GM21825 (cell line): ENCODE results near the gene RNF114.

ENCODE experiments used
- ATAC-seq: cut with Tn5 transposase; IDR thresholded peaks from one replicate; pipeline ENCODE4 v1.9.1; 2021; ENCODE audit warnings: mild to moderate bottlenecking, moderate library complexity; ENCODE audit not compliant: unreplicated experiment

The RNF114 gene

GRCh38 chr20:49901588-49901987 lies 34.6 kb upstream of the RNF114 start:
- ATAC-seq, result no peak

GRCh38 chr20:49904440-49905214 lies 31.6 kb upstream of the RNF114 start:
- ATAC-seq, result no peak

- ATAC-seq, result no peak
These were observed 30.6 kb upstream of the RNF114 start for GRCh38 chr20:49905415-49906091.

- no peak for ATAC-seq
These were observed 30.0 kb upstream of the RNF114 start for GRCh38 chr20:49906101-49906604.

- no peak for ATAC-seq
These were observed 29.5 kb upstream of the RNF114 start for GRCh38 chr20:49906615-49907154.

GRCh38 chr20:49907405-49908257 lies 28.6 kb upstream of the RNF114 start:
- no peak for ATAC-seq

GRCh38 chr20:49908258-49908565 lies 28.0 kb upstream of the RNF114 start:
- no peak for ATAC-seq

GRCh38 chr20:49909499-49910339 lies 26.5 kb upstream of the RNF114 start:
- no peak for ATAC-seq

- ATAC-seq, result no peak
These were observed 25.9 kb upstream of the RNF114 start for GRCh38 chr20:49910340-49910706.

- no peak for ATAC-seq
These were observed 22.7 kb upstream of the RNF114 start for GRCh38 chr20:49913399-49914047.

- ATAC-seq, result peak; percentile 26
These were observed 21.7 kb upstream of the RNF114 start for GRCh38 chr20:49914310-49915117.

GRCh38 chr20:49915118-49915379 lies 21.1 kb upstream of the RNF114 start:
- ATAC-seq, result peak; percentile 33

GRCh38 chr20:49915380-49916145 lies 20.6 kb upstream of the RNF114 start, which contains the start of gene SPATA2:
SPATA2 (minus strand) TSS chr20:49915529; CDS start chr20:49908490, 7,039 bp downstream.
- ATAC-seq, result peak; percentile 78

GRCh38 chr20:49916146-49917002 lies 19.8 kb upstream of the RNF114 start:
- no peak for ATAC-seq

- ATAC-seq, result no peak
These were observed 17.8 kb upstream of the RNF114 start for GRCh38 chr20:49918446-49918845.

- ATAC-seq, result no peak
These were observed 17.2 kb upstream of the RNF114 start for GRCh38 chr20:49919009-49919408.

- ATAC-seq, result no peak
These were observed 16.7 kb upstream of the RNF114 start for GRCh38 chr20:49919461-49919860.
